OCI-LY7 (cell line): Measurements from ENCODE around the gene NAA20. TPM values are rescaled to one million over a fixed set of nuclear protein-coding genes. Genes with fewer than 3 reads are reported as not detected.

Source experiments
- BruUV-seq: library from RNA; stranded (reverse); fragments of 400-500 nt; replicated peaks from 2 replicates; lab custom pipeline; 2021; lab: Mats Ljungman, UMichigan
- CTCF ChIA-PET: fragments of 300-600 bp; sonication (Branson Sonifier 250); formaldehyde crosslinking; loops from one replicate; lab custom pipeline; 2022; ENCODE audit warnings: antibody characterized with exemption; ENCODE audit not compliant: unreplicated experiment; lab: Charles Lee
- POLR2A ChIA-PET: fragments of 300-600 bp; sonication (Branson Sonifier 250); formaldehyde crosslinking; loops from one replicate; lab custom pipeline; 2022; ENCODE audit warnings: antibody characterized with exemption; lab: Charles Lee
- DNase-seq: peaks from one replicate; pipeline ENCODE4 v3.0.0-alpha.2; 2015; ENCODE audit warnings: low spot score
- H2AFZ ChIP-seq: fragments of 200-600 bp; sonication (generic), shearing (Covaris generic); 2 replicates; pipeline ENCODE4 v1.6.1; 2014; ENCODE audit warnings: mild to moderate bottlenecking, antibody characterized with exemption, low read length, moderate library complexity
- H3K27ac ChIP-seq: fragments of 200-600 bp; sonication (generic); 2 replicates; pipeline ENCODE4 v1.5.1; 2014; ENCODE audit warnings: mixed run types, low read depth, mild to moderate bottlenecking, moderate library complexity, low read length, inconsistent platforms; ENCODE audit not compliant: poor library complexity, severe bottlenecking
- H3K36me3 ChIP-seq: fragments of 200-600 bp; sonication (generic); 2 replicates; pipeline ENCODE4 v1.6.1; 2014; ENCODE audit warnings: mild to moderate bottlenecking, antibody characterized with exemption, low read length, moderate library complexity, mixed read lengths; ENCODE audit not compliant: insufficient read depth
- H3K4me1 ChIP-seq: fragments of 200-600 bp; sonication (generic); 2 replicates; pipeline ENCODE4 v1.5.1; 2014; ENCODE audit warnings: mild to moderate bottlenecking, low read length; ENCODE audit not compliant: insufficient read depth, poor library complexity, severe bottlenecking
- H3K4me2 ChIP-seq: fragments of 200-600 bp; sonication (generic); 2 replicates; pipeline ENCODE4 v1.6.1; 2014; ENCODE audit warnings: mild to moderate bottlenecking, low read length
- H3K4me3 ChIP-seq: fragments of 200-600 bp; sonication (generic); 2 replicates; pipeline ENCODE4 v1.5.1; 2014; ENCODE audit warnings: mild to moderate bottlenecking, low read depth, low read length; ENCODE audit not compliant: poor library complexity, severe bottlenecking
- H3K79me2 ChIP-seq: fragments of 200-600 bp; sonication (generic); 2 replicates; pipeline ENCODE4 v1.6.1; 2016; ENCODE audit warnings: low read depth, mild to moderate bottlenecking, low read length, moderate library complexity, mixed read lengths; ENCODE audit not compliant: insufficient read depth
- H3K9me2 ChIP-seq: fragments of 200-600 bp; sonication (generic); 2 replicates; pipeline ENCODE4 v1.6.1; 2016; ENCODE audit warnings: mild to moderate bottlenecking, low read length, mixed read lengths; ENCODE audit not compliant: insufficient read depth
- H3K9me3 ChIP-seq: fragments of 200-600 bp; sonication (generic); 2 replicates; pipeline ENCODE4 v1.6.1; 2014; ENCODE audit warnings: mild to moderate bottlenecking, mixed run types, low read length, mixed read lengths
- H4K20me1 ChIP-seq: fragments of 200-600 bp; sonication (generic); 2 replicates; pipeline ENCODE4 v1.6.1; 2014; ENCODE audit warnings: mild to moderate bottlenecking, antibody characterized with exemption, low read length, moderate library complexity, mixed read lengths; ENCODE audit not compliant: insufficient read depth
- EZH2phosphoT487 ChIP-seq: fragments of 200-600 bp; sonication (generic); IDR thresholded peaks from 2 replicates; pipeline ENCODE4 v1.6.1; 2018; ENCODE audit warnings: low read depth, borderline replicate concordance, mild to moderate bottlenecking, mixed run types, antibody characterized with exemption, low read length, moderate library complexity, mixed read lengths
- intact Hi-C: fragments of 100-400 bp; cut with micrococcal nuclease; formaldehyde crosslinking; loops from one replicate; pipeline ENCODE4 v1.10.0; 2022; ENCODE audit not compliant: unreplicated experiment
- total RNA-seq, 2 experiments: library from RNA; depleted of rRNA in 1 of 2; stranded (reverse); fragments of >200 nt in 1 of 2; shearing (Covaris generic) in 1 of 2; gene quantifications; 2 replicates each; pipeline ENCODE4 v1.2.3, GENCODE V29; 2014 to 2022
- TF ChIP-seq, protein P1 (sequence below): fragments of 200-600 bp; sonication (generic); conservative IDR thresholded peaks from 2 replicates; pipeline ENCODE4 v1.5.1; 2014; ENCODE audit warnings: mild to moderate bottlenecking, antibody characterized with exemption, low read length, moderate library complexity, mixed read lengths

The NAA20 gene
- total RNA-seq, 2 experiments from 2014 or later, result 37.5 to 62.4 TPM

DNA sequence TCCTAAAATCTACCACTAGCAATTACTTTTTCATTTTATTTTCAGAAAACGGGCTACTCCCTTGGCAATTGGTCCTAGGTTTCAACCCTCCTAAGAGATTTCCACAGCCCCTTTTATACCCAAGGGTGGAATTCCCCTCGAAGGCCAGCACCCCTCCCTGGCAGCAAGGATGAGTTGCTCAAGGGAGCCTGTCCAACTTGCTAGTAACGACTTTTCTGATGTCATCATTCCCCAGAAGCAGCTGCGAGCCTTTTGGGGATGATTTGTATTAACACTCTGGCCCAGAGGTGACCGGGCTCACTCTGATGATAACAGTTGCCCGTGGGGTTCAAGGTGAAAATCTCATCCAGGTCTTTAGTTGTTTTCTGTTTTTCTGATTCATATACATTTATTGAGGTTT lies 30.7 kb upstream of the NAA20 start:
- intact Hi-C loops, result no loop called here
- H3K4me1 ChIP-seq, result no peaks in the 10 kb centered on the region
- CTCF ChIA-PET, result no interaction called here

DNA sequence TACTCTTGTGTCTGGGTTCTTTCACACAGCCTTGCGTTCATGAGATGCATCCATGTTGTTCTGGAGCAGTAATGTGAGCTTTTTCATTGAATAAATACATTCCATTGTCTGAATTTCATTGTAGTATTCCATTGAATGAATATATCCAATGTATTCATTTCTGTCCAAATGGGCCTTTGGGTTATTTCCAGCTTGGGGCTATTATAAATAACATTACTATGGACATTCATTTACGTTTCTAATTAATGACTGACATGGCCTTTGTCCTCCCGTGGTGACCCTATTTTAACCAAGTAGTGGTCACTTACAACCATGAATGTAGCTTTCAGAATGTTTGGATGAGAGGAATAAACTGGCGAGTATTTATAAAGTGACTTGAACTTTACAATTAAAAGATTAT lies 30.1 kb upstream of the NAA20 start:
- Histone ChIP-seq H3K27ac (no peak overlapping the region), H3K36me3 (no peaks in the 10 kb centered on the region), H3K4me3 (no peak overlapping the region), H3K79me2 (no peaks in the 10 kb centered on the region), H3K4me1 (no peaks in the 10 kb centered on the region), H4K20me1 (no peaks in the 10 kb centered on the region), H3K9me2 (no peaks in the 10 kb centered on the region), H2AFZ (no peak overlapping the region), H3K4me2 (no peak overlapping the region), H3K9me3 (no peaks in the 10 kb centered on the region)
- no peak for DNase-seq
- TF ChIP-seq EZH2phosphoT487, result no peak
- TF ChIP-seq, protein P1, sequence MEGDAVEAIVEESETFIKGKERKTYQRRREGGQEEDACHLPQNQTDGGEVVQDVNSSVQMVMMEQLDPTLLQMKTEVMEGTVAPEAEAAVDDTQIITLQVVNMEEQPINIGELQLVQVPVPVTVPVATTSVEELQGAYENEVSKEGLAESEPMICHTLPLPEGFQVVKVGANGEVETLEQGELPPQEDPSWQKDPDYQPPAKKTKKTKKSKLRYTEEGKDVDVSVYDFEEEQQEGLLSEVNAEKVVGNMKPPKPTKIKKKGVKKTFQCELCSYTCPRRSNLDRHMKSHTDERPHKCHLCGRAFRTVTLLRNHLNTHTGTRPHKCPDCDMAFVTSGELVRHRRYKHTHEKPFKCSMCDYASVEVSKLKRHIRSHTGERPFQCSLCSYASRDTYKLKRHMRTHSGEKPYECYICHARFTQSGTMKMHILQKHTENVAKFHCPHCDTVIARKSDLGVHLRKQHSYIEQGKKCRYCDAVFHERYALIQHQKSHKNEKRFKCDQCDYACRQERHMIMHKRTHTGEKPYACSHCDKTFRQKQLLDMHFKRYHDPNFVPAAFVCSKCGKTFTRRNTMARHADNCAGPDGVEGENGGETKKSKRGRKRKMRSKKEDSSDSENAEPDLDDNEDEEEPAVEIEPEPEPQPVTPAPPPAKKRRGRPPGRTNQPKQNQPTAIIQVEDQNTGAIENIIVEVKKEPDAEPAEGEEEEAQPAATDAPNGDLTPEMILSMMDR, result no peak
- CTCF ChIA-PET, result interaction anchor here (0.6 kb wide), 1 partner anchor 66 kb away, joined by 3 read pairs; no protein-coding TSS in a partner anchor
- POLR2A ChIA-PET, result interaction anchor here (0.6 kb wide), 1 partner anchor 118 kb away, joined by 3 read pairs; no protein-coding TSS in a partner anchor
- intact Hi-C loops, result no loop called here
- no TSS peak for BruUV-seq

More for the DNA sequence above, 30.7 kb upstream of the NAA20 start:
- Histone ChIP-seq H3K79me2 (no peaks in the 10 kb centered on the region), H3K4me3 (no peak overlapping the region), H4K20me1 (no peaks in the 10 kb centered on the region), H3K27ac (no peak overlapping the region), H2AFZ (no peak overlapping the region), H3K9me3 (no peaks in the 10 kb centered on the region), H3K9me2 (no peaks in the 10 kb centered on the region), H3K4me2 (no peak overlapping the region), H3K36me3 (no peaks in the 10 kb centered on the region)
- TF ChIP-seq EZH2phosphoT487, result no peak
- TF ChIP-seq, protein P1, result no peak
- POLR2A ChIA-PET, result no interaction called here
- BruUV-seq, result no TSS peak
- no peak for DNase-seq

DNA sequence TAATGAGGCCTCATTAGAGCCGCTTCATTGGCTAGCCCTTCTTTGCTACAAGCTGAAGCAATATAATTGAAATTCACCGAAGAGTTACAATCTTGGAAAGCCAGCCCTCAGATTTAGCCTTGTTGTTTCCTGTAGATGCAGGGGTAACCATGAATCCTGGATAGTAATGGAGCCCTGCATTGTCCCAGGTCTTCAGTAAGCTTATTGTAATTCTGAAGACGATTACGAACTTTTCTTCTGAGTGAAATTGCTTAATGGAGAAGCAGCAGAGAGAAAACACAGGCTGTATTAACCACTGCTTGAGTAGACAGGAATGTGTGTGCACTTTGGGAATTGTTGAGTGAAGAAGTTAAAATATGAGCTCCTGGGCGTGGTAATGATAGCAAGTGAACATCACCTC lies 26.3 kb upstream of the NAA20 start:
- no peak for TF ChIP-seq EZH2phosphoT487
- TF ChIP-seq, protein P1, result no peak
- no peaks in the 10 kb centered on the region for H3K79me2 ChIP-seq
- intact Hi-C loops, result no loop called here
- DNase-seq, result no peak
- no peak overlapping the region for H2AFZ ChIP-seq
- POLR2A ChIA-PET, result interaction anchor here (0.6 kb wide), 1 partner anchor 15 kb away, joined by 3 read pairs; no protein-coding TSS in a partner anchor
- CTCF ChIA-PET, result no interaction called here
- no TSS peak for BruUV-seq
- no peaks in the 10 kb centered on the region for H3K9me3 ChIP-seq
- H3K36me3 ChIP-seq, result no peaks in the 10 kb centered on the region
- H3K4me2 ChIP-seq, result no peak overlapping the region
- H3K27ac ChIP-seq, result no peak overlapping the region
- H3K9me2 ChIP-seq, result no peaks in the 10 kb centered on the region
- H4K20me1 ChIP-seq, result no peaks in the 10 kb centered on the region
- no peaks in the 10 kb centered on the region for H3K4me1 ChIP-seq
- no peak overlapping the region for H3K4me3 ChIP-seq
